GM12878 (cell line): ENCODE measurements around the gene MOG. TPM values are rescaled to one million over a fixed set of nuclear protein-coding genes. Genes with fewer than 3 reads are reported as not detected.

Experiments used
- ATAC-seq: fragments of 200-7000 bp; cut with Tn5 transposase; 3 replicates; pipeline ENCODE4 v1.9.1; 2020; ENCODE audit warnings: mild to moderate bottlenecking, moderate library complexity
- BruUV-seq: library from RNA; stranded (reverse); fragments of 400-500 nt; replicated peaks from 2 replicates; lab custom pipeline; 2021; lab: Mats Ljungman, UMichigan
- CTCF ChIA-PET: fragments of 300-600 bp; sonication (Branson Sonifier 250); formaldehyde crosslinking; extraction: SDS; loops from one replicate; lab custom pipeline; 2021; ENCODE audit warnings: inconsistent platforms; lab: Yijun Ruan, JAX
- POLR2A ChIA-PET: fragments of 350-600 bp; formaldehyde crosslinking; extraction: SDS; loops from one replicate; lab custom pipeline; 2021; ENCODE audit warnings: inconsistent platforms; lab: Charles Lee
- RAD21 ChIA-PET: fragments of 300-600 bp; sonication (Branson Sonifier 250); formaldehyde crosslinking; loops from one replicate; lab custom pipeline; 2023; ENCODE audit warnings: antibody characterized with exemption; ENCODE audit not compliant: unreplicated experiment; lab: Charles Lee
- SMC1A ChIA-PET: fragments of 300-600 bp; sonication (Branson Sonifier 250); formaldehyde crosslinking; loops from one replicate; lab custom pipeline; 2023; ENCODE audit not compliant: unreplicated experiment, uncharacterized antibody; lab: Charles Lee
- DNase-seq: peaks from one replicate; pipeline ENCODE4 v3.0.0-alpha.2; 2011; ENCODE audit warnings: low read depth, low spot score
- FAIRE-seq: peaks from 3 replicates; lab custom pipeline; 2011; peaks lifted over from hg19 to GRCh38; lab: Jason Lieb, UNC
- H2AFZ ChIP-seq: 2 replicates; pipeline ENCODE4 v1.6.0; 2011; ENCODE audit warnings: low read depth, low read length, control low read depth; ENCODE audit not compliant: control insufficient read depth
- H3K27ac ChIP-seq: 2 replicates; pipeline ENCODE4 v1.5.1; 2011; ENCODE audit warnings: control low read depth; ENCODE audit not compliant: control insufficient read depth, insufficient read depth
- H3K27me3 ChIP-seq, 2 experiments: replicated peaks in 1 of 2; 2 replicates each; pipeline versions ENCODE4 v1.6.0 to v1.6.1; 2011; ENCODE audit warnings: low read length in 1 of 2; ENCODE audit not compliant: control insufficient read depth in 2 of 2, insufficient read depth in 2 of 2
- H3K36me3 ChIP-seq, 2 experiments: 2 replicates each; pipeline ENCODE4 v1.5.1; 2011; ENCODE audit warnings: low read length in 1 of 2; ENCODE audit not compliant: control insufficient read depth in 2 of 2, insufficient read depth in 2 of 2
- H3K4me1 ChIP-seq: 2 replicates; pipeline ENCODE4 v1.6.1; 2011; ENCODE audit warnings: mild to moderate bottlenecking, low read length, moderate library complexity, mixed read lengths; ENCODE audit not compliant: control insufficient read depth, insufficient read depth
- H3K4me2 ChIP-seq: 2 replicates; pipeline ENCODE4 v1.6.0; 2011; ENCODE audit warnings: control low read depth; ENCODE audit not compliant: control insufficient read depth, insufficient read depth
- H3K4me3 ChIP-seq: fragments of 200-600 bp; sonication (generic); 2 replicates; pipeline ENCODE4 v1.5.1; 2016
- H3K79me2 ChIP-seq: 2 replicates; pipeline ENCODE4 v1.6.0; 2011; ENCODE audit warnings: low read length; ENCODE audit not compliant: control insufficient read depth, insufficient read depth
- H3K9ac ChIP-seq: 2 replicates; pipeline ENCODE4 v1.8.0; 2011; ENCODE audit warnings: low read length, control low read depth, mixed read lengths; ENCODE audit not compliant: control insufficient read depth, insufficient read depth
- H3K9me3 ChIP-seq: replicated peaks from 3 replicates; pipeline ENCODE4 v1.5.1; 2011; ENCODE audit warnings: mild to moderate bottlenecking, low read length; ENCODE audit not compliant: control insufficient read depth, insufficient read depth
- H4K20me1 ChIP-seq: 2 replicates; pipeline ENCODE4 v1.6.0; 2011; ENCODE audit not compliant: control insufficient read depth, insufficient read depth
- HCFC1 ChIP-seq: fragments of 150-350 bp; IDR thresholded peaks from 2 replicates; pipeline ENCODE4 v1.6.1; 2014; ENCODE audit warnings: low read length
- MYB ChIP-seq: fragments of 150-350 bp; IDR thresholded peaks from 2 replicates; pipeline ENCODE4 v1.6.1; 2014; ENCODE audit warnings: mild to moderate bottlenecking, low read depth, low read length, borderline replicate concordance
- PAX8 ChIP-seq: fragments of 450-650 bp; IDR thresholded peaks from 2 replicates; pipeline ENCODE4 v1.6.1; 2017; ENCODE audit warnings: mild to moderate bottlenecking, moderate library complexity
- RAD21 ChIP-seq: IDR thresholded peaks from 2 replicates; pipeline ENCODE4 v1.6.1; 2011; ENCODE audit warnings: mild to moderate bottlenecking, low read depth, low read length, moderate library complexity; ENCODE audit not compliant: insufficient read depth
- RCOR1 ChIP-seq: conservative IDR thresholded peaks from 2 replicates; pipeline ENCODE4 v1.6.1; 2012; ENCODE audit warnings: low read depth, low read length, improper control_type of control experiment
- WGBS: methylation state at CpG from one replicate; pipeline ENCODE4 v1.1.6; 2016; ENCODE audit warnings: low lambda C conversion rate; ENCODE audit not compliant: insufficient replicate concordance, insufficient coverage; ENCODE audit errors: missing lambda C conversion rate; 5-methylcytosine and 5-hydroxymethylcytosine counted together
- in situ Hi-C: fragments of 300-500 bp; cut with MboI; formaldehyde crosslinking; loops from 9 replicates; pipeline ENCODE4 v1.14.3; 2018; ENCODE audit warnings: mixed read lengths
- intact Hi-C: fragments of 100-400 bp; cut with micrococcal nuclease; formaldehyde crosslinking; loops from one replicate; pipeline ENCODE4 v1.14.2; 2022; ENCODE audit not compliant: unreplicated experiment
- polyA plus RNA-seq, 11 experiments: library from polyadenylated mRNA; depleted of rRNA in 4 of 11; unstranded in 6 of 11; stranded (reverse) in 5 of 11; fragments of >200 nt; fragmentation: Nextera tagmentation in 4 of 11; fragmentation: Illumina TruSeq in 1 of 11; extraction: Ambion mirVana in 4 of 11; extraction: Trizol in 1 of 11; gene quantifications; 1 replicate in 1 of 11; 2 replicates in 10 of 11; pipeline versions ENCODE4 v1.2.1 to v1.2.3, GENCODE V29; 2011 to 2016; ENCODE audit warnings: inconsistent platforms in 2 of 11, missing spikeins in 2 of 11, low read depth in 1 of 11
- total RNA-seq, 4 experiments: library from RNA; depleted of rRNA in 3 of 4; stranded (reverse); fragments of >200 nt in 3 of 4; fragmentation: Illumina TruSeq in 1 of 4; extraction: Trizol in 1 of 4; gene quantifications; 2 replicates each; pipeline versions ENCODE4 v1.2.1 to v1.2.3, GENCODE V29; 2013 to 2021
- TF ChIP-seq, protein P1 (sequence below): fragments of 450-650 bp; IDR thresholded peaks from 2 replicates; pipeline ENCODE4 v1.6.1; 2017; ENCODE audit warnings: antibody characterized with exemption, mild to moderate bottlenecking, moderate library complexity
- TF ChIP-seq, protein P2 (sequence below): fragments of 450-650 bp; IDR thresholded peaks from 2 replicates; pipeline ENCODE4 v1.6.1; 2017; ENCODE audit warnings: mild to moderate bottlenecking, moderate library complexity
- TF ChIP-seq, protein P3 (sequence below): IDR thresholded peaks from 2 replicates; pipeline ENCODE4 v1.6.1; 2012; ENCODE audit warnings: low read depth, low read length, improper control_type of control experiment
- TF ChIP-seq, protein P4 (sequence below): IDR thresholded peaks from 2 replicates; pipeline ENCODE4 v1.6.1; 2012; ENCODE audit warnings: low read depth, low read length, improper control_type of control experiment

The MOG gene
- total and polyA plus RNA-seq, 10 of the 15 experiments (the other 5 are each of a cell fraction or from before 2014, with no cell fraction given): not detected

DNA sequence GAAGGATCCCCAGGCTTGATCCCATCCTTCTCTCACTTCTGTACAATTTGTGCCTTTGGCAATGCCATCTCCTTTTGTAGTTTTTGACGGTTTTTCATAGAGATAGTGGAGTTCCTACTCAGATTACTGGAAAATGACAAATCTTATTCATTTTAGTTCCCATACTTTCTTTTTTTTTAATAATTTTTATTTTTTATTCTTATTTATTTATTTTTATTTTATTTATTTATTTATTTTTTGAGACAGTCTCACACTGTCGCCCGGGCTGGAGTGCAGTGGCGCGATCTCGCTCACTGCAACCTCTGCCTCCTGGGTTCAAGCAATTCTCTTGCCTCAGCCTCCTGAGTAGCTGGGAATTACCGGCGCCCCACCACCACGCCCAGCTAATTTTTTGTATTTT is 19.6 kb upstream of the MOG start:
- TF ChIP-seq RAD21: no peak
- TF ChIP-seq, protein P1, sequence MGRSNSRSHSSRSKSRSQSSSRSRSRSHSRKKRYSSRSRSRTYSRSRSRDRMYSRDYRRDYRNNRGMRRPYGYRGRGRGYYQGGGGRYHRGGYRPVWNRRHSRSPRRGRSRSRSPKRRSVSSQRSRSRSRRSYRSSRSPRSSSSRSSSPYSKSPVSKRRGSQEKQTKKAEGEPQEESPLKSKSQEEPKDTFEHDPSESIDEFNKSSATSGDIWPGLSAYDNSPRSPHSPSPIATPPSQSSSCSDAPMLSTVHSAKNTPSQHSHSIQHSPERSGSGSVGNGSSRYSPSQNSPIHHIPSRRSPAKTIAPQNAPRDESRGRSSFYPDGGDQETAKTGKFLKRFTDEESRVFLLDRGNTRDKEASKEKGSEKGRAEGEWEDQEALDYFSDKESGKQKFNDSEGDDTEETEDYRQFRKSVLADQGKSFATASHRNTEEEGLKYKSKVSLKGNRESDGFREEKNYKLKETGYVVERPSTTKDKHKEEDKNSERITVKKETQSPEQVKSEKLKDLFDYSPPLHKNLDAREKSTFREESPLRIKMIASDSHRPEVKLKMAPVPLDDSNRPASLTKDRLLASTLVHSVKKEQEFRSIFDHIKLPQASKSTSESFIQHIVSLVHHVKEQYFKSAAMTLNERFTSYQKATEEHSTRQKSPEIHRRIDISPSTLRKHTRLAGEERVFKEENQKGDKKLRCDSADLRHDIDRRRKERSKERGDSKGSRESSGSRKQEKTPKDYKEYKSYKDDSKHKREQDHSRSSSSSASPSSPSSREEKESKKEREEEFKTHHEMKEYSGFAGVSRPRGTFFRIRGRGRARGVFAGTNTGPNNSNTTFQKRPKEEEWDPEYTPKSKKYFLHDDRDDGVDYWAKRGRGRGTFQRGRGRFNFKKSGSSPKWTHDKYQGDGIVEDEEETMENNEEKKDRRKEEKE: no peak
- TF ChIP-seq, protein P2, sequence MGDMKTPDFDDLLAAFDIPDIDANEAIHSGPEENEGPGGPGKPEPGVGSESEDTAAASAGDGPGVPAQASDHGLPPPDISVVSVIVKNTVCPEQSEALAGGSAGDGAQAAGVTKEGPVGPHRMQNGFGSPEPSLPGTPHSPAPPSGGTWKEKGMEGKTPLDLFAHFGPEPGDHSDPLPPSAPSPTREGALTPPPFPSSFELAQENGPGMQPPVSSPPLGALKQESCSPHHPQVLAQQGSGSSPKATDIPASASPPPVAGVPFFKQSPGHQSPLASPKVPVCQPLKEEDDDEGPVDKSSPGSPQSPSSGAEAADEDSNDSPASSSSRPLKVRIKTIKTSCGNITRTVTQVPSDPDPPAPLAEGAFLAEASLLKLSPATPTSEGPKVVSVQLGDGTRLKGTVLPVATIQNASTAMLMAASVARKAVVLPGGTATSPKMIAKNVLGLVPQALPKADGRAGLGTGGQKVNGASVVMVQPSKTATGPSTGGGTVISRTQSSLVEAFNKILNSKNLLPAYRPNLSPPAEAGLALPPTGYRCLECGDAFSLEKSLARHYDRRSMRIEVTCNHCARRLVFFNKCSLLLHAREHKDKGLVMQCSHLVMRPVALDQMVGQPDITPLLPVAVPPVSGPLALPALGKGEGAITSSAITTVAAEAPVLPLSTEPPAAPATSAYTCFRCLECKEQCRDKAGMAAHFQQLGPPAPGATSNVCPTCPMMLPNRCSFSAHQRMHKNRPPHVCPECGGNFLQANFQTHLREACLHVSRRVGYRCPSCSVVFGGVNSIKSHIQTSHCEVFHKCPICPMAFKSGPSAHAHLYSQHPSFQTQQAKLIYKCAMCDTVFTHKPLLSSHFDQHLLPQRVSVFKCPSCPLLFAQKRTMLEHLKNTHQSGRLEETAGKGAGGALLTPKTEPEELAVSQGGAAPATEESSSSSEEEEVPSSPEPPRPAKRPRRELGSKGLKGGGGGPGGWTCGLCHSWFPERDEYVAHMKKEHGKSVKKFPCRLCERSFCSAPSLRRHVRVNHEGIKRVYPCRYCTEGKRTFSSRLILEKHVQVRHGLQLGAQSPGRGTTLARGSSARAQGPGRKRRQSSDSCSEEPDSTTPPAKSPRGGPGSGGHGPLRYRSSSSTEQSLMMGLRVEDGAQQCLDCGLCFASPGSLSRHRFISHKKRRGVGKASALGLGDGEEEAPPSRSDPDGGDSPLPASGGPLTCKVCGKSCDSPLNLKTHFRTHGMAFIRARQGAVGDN: no peak
- no peak for TF ChIP-seq RCOR1
- TF ChIP-seq, protein P3, sequence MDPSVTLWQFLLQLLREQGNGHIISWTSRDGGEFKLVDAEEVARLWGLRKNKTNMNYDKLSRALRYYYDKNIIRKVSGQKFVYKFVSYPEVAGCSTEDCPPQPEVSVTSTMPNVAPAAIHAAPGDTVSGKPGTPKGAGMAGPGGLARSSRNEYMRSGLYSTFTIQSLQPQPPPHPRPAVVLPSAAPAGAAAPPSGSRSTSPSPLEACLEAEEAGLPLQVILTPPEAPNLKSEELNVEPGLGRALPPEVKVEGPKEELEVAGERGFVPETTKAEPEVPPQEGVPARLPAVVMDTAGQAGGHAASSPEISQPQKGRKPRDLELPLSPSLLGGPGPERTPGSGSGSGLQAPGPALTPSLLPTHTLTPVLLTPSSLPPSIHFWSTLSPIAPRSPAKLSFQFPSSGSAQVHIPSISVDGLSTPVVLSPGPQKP: no peak
- no peak for TF ChIP-seq MYB
- TF ChIP-seq, protein P4, sequence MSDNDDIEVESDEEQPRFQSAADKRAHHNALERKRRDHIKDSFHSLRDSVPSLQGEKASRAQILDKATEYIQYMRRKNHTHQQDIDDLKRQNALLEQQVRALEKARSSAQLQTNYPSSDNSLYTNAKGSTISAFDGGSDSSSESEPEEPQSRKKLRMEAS: no peak
- no peak for TF ChIP-seq HCFC1
- no peak for TF ChIP-seq PAX8
- TF ChIP-seq, all 136 proteins: peak for 0
- no peak overlapping the region for H3K4me3 ChIP-seq
- no peak for ATAC-seq
- no peaks in the 10 kb centered on the region for H3K9me3 ChIP-seq
- 83% methylated on average over 9 of the region's 9 CpGs for WGBS
- DNase-seq: no peak
- H4K20me1 ChIP-seq: no peaks in the 10 kb centered on the region
- no peak overlapping the region for H3K27ac ChIP-seq
- ChIA-PET SMC1A (interaction anchor here (1.1 kb wide), 1 partner anchor 13 kb away, joined by 3 read pairs; no protein-coding TSS in a partner anchor), RAD21 (no interaction called here), CTCF (interaction anchor here (0.9 to 6.6 kb wide), 2 partner anchors 15 to 16 kb away, joined by 3 to 97 read pairs; no protein-coding TSS in a partner anchor), POLR2A (no interaction called here)
- H3K4me2 ChIP-seq: no peak overlapping the region
- no peaks in the 10 kb centered on the region for H3K27me3 ChIP-seq
- no peaks in the 10 kb centered on the region for H3K79me2 ChIP-seq
- H3K4me1 ChIP-seq: peaks cover 11% of the 10 kb centered on the region
- H3K9ac ChIP-seq: no peak overlapping the region
- H2AFZ ChIP-seq: no peak overlapping the region
- in situ Hi-C loops: no loop called here
- no peak for FAIRE-seq
- no peaks in the 10 kb centered on the region for H3K36me3 ChIP-seq
- no TSS peak for BruUV-seq
- intact Hi-C loops: no loop called here
